Tibial artery (tissue), 4 donors: Measurements from ENCODE around the gene DUT.
"Not testable (repeated sequence)": the region's sequence is repeated elsewhere in the genome, so short reads cannot be mapped to it uniquely, and the experiment has no call there.

Experiments used
- DNase-seq, 2 donors: peaks; one replicate each; pipeline ENCODE4 v3.0.0-alpha.2; 2019
- H3K27ac ChIP-seq, 2 donors: fragments of 200-600 bp; sonication (generic) in 1 of 2; 1 replicate in 1 of 2; 2 replicates in 1 of 2; pipeline ENCODE4 v1.5.1; 2018 to 2019; ENCODE audit warnings: mild to moderate bottlenecking in 1 of 2
- H3K27me3 ChIP-seq, 2 donors: fragments of 200-600 bp; sonication (generic) in 1 of 2; one replicate each; pipeline versions ENCODE4 v1.5.1 to v1.6.0; 2016 to 2019
- H3K36me3 ChIP-seq, 3 donors: fragments of 200-600 bp; sonication (generic) in 2 of 3; one replicate each; pipeline ENCODE4 v1.5.1; 2016 to 2019; ENCODE audit warnings: mild to moderate bottlenecking in 2 of 3
- H3K4me1 ChIP-seq, 4 donors: fragments of 200-600 bp; sonication (generic) in 2 of 4; 1 replicate in 3 of 4; 2 replicates in 1 of 4; pipeline ENCODE4 v1.5.1; 2016 to 2019
- H3K4me3 ChIP-seq, 2 donors: fragments of 200-600 bp; sonication (generic) in 1 of 2; 1 replicate in 1 of 2; 2 replicates in 1 of 2; pipeline ENCODE4 v1.5.1; 2018 to 2019; ENCODE audit warnings: mild to moderate bottlenecking in 2 of 2
- H3K9me3 ChIP-seq, 3 donors: fragments of 200-600 bp; sonication (generic) in 1 of 3; one replicate each; pipeline ENCODE4 v1.5.1; 2016 to 2019
- CTCF ChIP-seq, 2 experiments: fragments of 200-600 bp in 1 of 2; fragments of 450-650 bp in 1 of 2; IDR thresholded peaks; one replicate each; pipeline ENCODE4 v1.5.1; 2017 to 2019; ENCODE audit warnings: antibody characterized with exemption in 2 of 2, mild to moderate bottlenecking in 1 of 2, moderate library complexity in 1 of 2
- intact Hi-C: fragments of 100-400 bp; cut with DNase I; formaldehyde crosslinking; loops from one replicate; pipeline ENCODE4 v1.15.0; 2023; ENCODE audit warnings: low total_unique reads

The DUT gene

GRCh38 chr15:48318131-48318530, 13.1 kb upstream of the DUT start:
- Histone ChIP-seq H3K9me3 (no peaks in the 10 kb centered on the region), H3K27me3 (no peaks in the 10 kb centered on the region), H3K4me3 (no peak overlapping the region), H3K27ac (no peak overlapping the region), H3K4me1 (no peaks in the 10 kb centered on the region), H3K36me3 (no peaks in the 10 kb centered on the region)
- intact Hi-C loops, result no loop called here
- no peak for DNase-seq
- no peak for TF ChIP-seq CTCF (IDR thresholded peaks at IDR 0.05)

GRCh38 chr15:48323294-48323693, 7.9 kb upstream of the DUT start:
- Histone ChIP-seq H3K4me3 (no peak overlapping the region), H3K4me1 (no peaks in the 10 kb centered on the region), H3K27ac (no peak overlapping the region), H3K27me3 (no peaks in the 10 kb centered on the region), H3K9me3 (no peaks in the 10 kb centered on the region), H3K36me3 (no peaks in the 10 kb centered on the region)
- intact Hi-C loops, result no loop called here
- no peak for DNase-seq
- no peak for TF ChIP-seq CTCF (IDR thresholded peaks at IDR 0.05)

- Histone ChIP-seq H3K4me3 (no peak overlapping the region), H3K27me3 (no peaks in the 10 kb centered on the region), H3K9me3 (no peaks in the 10 kb centered on the region), H3K4me1 (peaks cover 0 to 3% (median 0%) of the 10 kb centered on the region in 4 donors), H3K27ac (no peak overlapping the region), H3K36me3 (no peaks in the 10 kb centered on the region)
- intact Hi-C loops, result no loop called here
- no peak for DNase-seq
- TF ChIP-seq CTCF (IDR thresholded peaks at IDR 0.05), result no peak
Measured at GRCh38 chr15:48324949-48325348, 6.3 kb upstream of the DUT start.

GRCh38 chr15:48325400-48325799, 5.8 kb upstream of the DUT start:
- Histone ChIP-seq H3K4me3 (no peak overlapping the region), H3K4me1 (peaks cover 0 to 8% (median 0%) of the 10 kb centered on the region in 4 donors), H3K9me3 (no peaks in the 10 kb centered on the region), H3K36me3 (no peaks in the 10 kb centered on the region), H3K27me3 (no peaks in the 10 kb centered on the region), H3K27ac (no peak overlapping the region)
- no peak for TF ChIP-seq CTCF (IDR thresholded peaks at IDR 0.05)
- DNase-seq, result no peak
- intact Hi-C loops, result no loop called here

GRCh38 chr15:48326180-48326579, 5.0 kb upstream of the DUT start:
- H3K27me3 ChIP-seq, H3K9me3 ChIP-seq, H3K4me1 ChIP-seq, H3K27ac ChIP-seq, DNase-seq, intact Hi-C loops, H3K4me3 ChIP-seq, H3K36me3 ChIP-seq: not testable (repeated sequence)

- H3K27ac ChIP-seq, result peak overlapping the region; percentile 96 to 97
- no peaks in the 10 kb centered on the region for H3K27me3 ChIP-seq
- H3K9me3 ChIP-seq, result no peaks in the 10 kb centered on the region
- DNase-seq, result no peak
- intact Hi-C loops, result no loop called here
- H3K4me1 ChIP-seq, result peaks cover 3 to 18% (median 6%) of the 10 kb centered on the region in 4 donors
- no peak for TF ChIP-seq CTCF (IDR thresholded peaks at IDR 0.05)
- H3K36me3 ChIP-seq, result peaks cover 8 to 14% (median 11%) of the 10 kb centered on the region in 3 donors
- H3K4me3 ChIP-seq, result peak overlapping the region; percentile 69 to 93
Measured at GRCh38 chr15:48330105-48330785, 984 bp upstream of the DUT start.
